GM12892 (cell line): ENCODE data around the gene PIK3AP1.
"Not testable (repeated sequence)": the region's sequence is repeated elsewhere in the genome, so short reads cannot be mapped to it uniquely, and the experiment has no call there.

Experiments
- DNase-seq: peaks from one replicate; pipeline ENCODE4 v3.0.0; 2011; ENCODE audit not compliant: insufficient read length
- FAIRE-seq: peaks from 2 replicates; lab custom pipeline; 2011; peaks lifted over from hg19 to GRCh38; lab: Jason Lieb, UNC
- POLR2A ChIP-seq: IDR thresholded peaks from 2 replicates; pipeline ENCODE4 v1.6.1; 2011; ENCODE audit warnings: low read depth, low read length, control low read depth
- POLR2AphosphoS5 ChIP-seq: IDR thresholded peaks from 2 replicates; pipeline ENCODE4 v1.6.1; 2011; ENCODE audit warnings: low read depth, low read length, control low read depth
- TAF1 ChIP-seq: IDR thresholded peaks from 2 replicates; pipeline ENCODE4 v1.6.1; 2011; ENCODE audit warnings: low read depth, mild to moderate bottlenecking, control low read depth, low read length, borderline replicate concordance

The PIK3AP1 gene

GRCh38 chr10:96573036-96573435, 147.3 kb downstream of the PIK3AP1 start:
- no peak for FAIRE-seq
- TF ChIP-seq POLR2AphosphoS5 (no peak), TAF1 (no peak), POLR2A (no peak)

GRCh38 chr10:96570983-96571964, 149.0 kb downstream of the PIK3AP1 start:
- TF ChIP-seq POLR2AphosphoS5 (no peak), POLR2A (no peak), TAF1 (no peak)
- FAIRE-seq: no peak
- no peak for DNase-seq

More at GRCh38 chr10:96573036-96573435, 147.3 kb downstream of the PIK3AP1 start:
- no peak for DNase-seq

- FAIRE-seq (no peak), DNase-seq (no peak)
- no peak for TF ChIP-seq TAF1
Observed at GRCh38 chr10:96570511-96570910, 149.8 kb downstream of the PIK3AP1 start.

- FAIRE-seq: no peak
- no peak for DNase-seq
- TF ChIP-seq POLR2AphosphoS5 (no peak), TAF1 (no peak), POLR2A (no peak)
Observed at GRCh38 chr10:96568402-96568801, 151.9 kb downstream of the PIK3AP1 start.

- FAIRE-seq: no peak
- DNase-seq: no peak
- TF ChIP-seq POLR2A (no peak), TAF1 (no peak), POLR2AphosphoS5 (no peak)
Observed at GRCh38 chr10:96565774-96566173, 154.5 kb downstream of the PIK3AP1 start.

- DNase-seq: no peak
- no peak for FAIRE-seq
- TF ChIP-seq TAF1 (no peak), POLR2A (no peak), POLR2AphosphoS5 (no peak)
Observed at GRCh38 chr10:96560966-96561887, 159.1 kb downstream of the PIK3AP1 start.

GRCh38 chr10:96560489-96560888, 159.8 kb downstream of the PIK3AP1 start:
- DNase-seq: no peak
- no peak for FAIRE-seq
- TF ChIP-seq TAF1 (no peak), POLR2AphosphoS5 (no peak), POLR2A (no peak)

- DNase-seq: no peak
- peak; percentile 73 for FAIRE-seq
- TF ChIP-seq TAF1 (no peak), POLR2A (no peak), POLR2AphosphoS5 (no peak)
Observed at GRCh38 chr10:96556003-96556402, 164.3 kb downstream of the PIK3AP1 start.

GRCh38 chr10:96555330-96555729, 165.0 kb downstream of the PIK3AP1 start:
- DNase-seq (no peak), FAIRE-seq (no peak)
- TF ChIP-seq TAF1 (no peak), POLR2AphosphoS5 (no peak), POLR2A (no peak)

GRCh38 chr10:96548589-96548988, 171.7 kb downstream of the PIK3AP1 start:
- TF ChIP-seq POLR2A (no peak), TAF1 (no peak), POLR2AphosphoS5 (no peak)
- FAIRE-seq (no peak), DNase-seq (no peak)

- FAIRE-seq: not testable (repeated sequence)
Observed at GRCh38 chr10:96545558-96545957, 174.8 kb downstream of the PIK3AP1 start.

More at GRCh38 chr10:96545558-96545957, 174.8 kb downstream of the PIK3AP1 start:
- DNase-seq: not testable (repeated sequence)
